Activated naive CD4-positive, alpha-beta T cell treated with anti-CD3 and anti-CD28 coated beads for 36 hours (primary cell): ENCODE measurements around the gene CHCHD1. TPM values are rescaled to one million over a fixed set of nuclear protein-coding genes. Genes with fewer than 3 reads are reported as not detected.
"Not testable (repeated sequence)": the region's sequence is repeated elsewhere in the genome, so short reads cannot be mapped to it uniquely, and the experiment has no call there.

ENCODE experiments used
- CTCF ChIA-PET: fragments of 350-600 bp; sonication (Branson Sonifier 250); formaldehyde crosslinking; loops from one replicate; lab custom pipeline; 2021; ENCODE audit warnings: antibody characterized with exemption; lab: Charles Lee
- DNase-seq: peaks from one replicate; pipeline ENCODE4 v3.0.0-alpha.2; 2020
- H3K27ac Mint-ChIP-seq: one replicate; pipeline ENCODE4 v1.8.0; 2021; ENCODE audit warnings: mild to moderate bottlenecking, mixed read lengths
- H3K27me3 Mint-ChIP-seq: one replicate; pipeline ENCODE4 v1.8.0; 2021; ENCODE audit warnings: low read depth, mixed read lengths
- H3K36me3 Mint-ChIP-seq: one replicate; pipeline ENCODE4 v1.8.0; 2021; ENCODE audit warnings: low read depth, mixed read lengths
- H3K4me1 Mint-ChIP-seq: one replicate; pipeline ENCODE4 v1.8.0; 2021; ENCODE audit warnings: low read depth, mixed read lengths
- H3K4me3 Mint-ChIP-seq: one replicate; pipeline ENCODE4 v1.8.0; 2021; ENCODE audit warnings: mild to moderate bottlenecking, moderate library complexity, mixed read lengths
- H3K9me3 Mint-ChIP-seq: one replicate; pipeline ENCODE4 v1.8.0; 2021; ENCODE audit warnings: mixed read lengths
- intact Hi-C: fragments of 100-400 bp; cut with micrococcal nuclease; formaldehyde crosslinking; loops from one replicate; pipeline ENCODE4 v1.15.1; 2023
- total RNA-seq, 2 experiments: library from RNA; stranded (reverse); gene quantifications; one replicate each; pipeline ENCODE4 v1.2.3, GENCODE V29; 2021

Gene CHCHD1
- total RNA-seq, 2 experiments from 2014 or later: 27.4 to 28.8 TPM

DNA sequence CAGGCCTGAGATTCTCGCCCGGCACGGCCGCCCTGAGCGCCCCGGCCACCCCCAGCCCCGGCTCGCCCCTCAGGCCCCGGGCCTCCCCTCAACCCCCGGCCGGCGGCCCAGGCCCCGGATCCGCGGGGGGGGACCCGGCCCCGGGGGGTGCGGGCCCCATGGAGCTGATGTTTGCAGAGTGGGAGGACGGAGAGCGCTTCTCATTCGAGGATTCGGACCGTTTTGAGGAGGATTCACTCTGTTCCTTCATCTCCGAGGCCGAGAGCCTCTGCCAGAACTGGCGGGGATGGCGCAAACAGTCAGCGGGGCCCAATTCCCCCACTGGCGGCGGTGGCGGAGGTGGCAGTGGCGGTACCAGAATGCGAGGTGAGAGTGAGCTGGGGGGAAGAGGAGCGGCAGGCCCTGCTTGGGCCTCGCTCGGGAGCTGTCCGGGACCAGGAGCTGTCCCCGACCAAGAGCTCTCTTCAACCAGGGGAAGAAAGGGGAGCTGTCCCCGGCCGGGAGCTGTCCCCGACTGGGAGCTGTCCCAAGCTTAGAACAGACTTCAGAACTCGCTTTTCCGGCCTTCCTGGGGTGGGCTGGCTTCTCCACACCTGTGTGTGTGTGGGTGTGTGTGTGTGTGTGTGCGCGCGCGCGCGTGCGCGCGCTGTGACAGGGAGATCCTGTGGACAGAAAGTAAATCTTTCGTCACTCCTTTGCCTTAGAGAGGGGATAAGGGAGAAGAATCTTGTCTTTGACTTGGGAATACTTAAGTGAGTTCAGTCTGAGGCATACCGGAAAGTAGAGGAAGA is 4.1 kb downstream of the CHCHD1 start:
- peaks cover 4% of the 10 kb centered on the region for H3K36me3 Mint-ChIP-seq
- peak overlapping the region; percentile 97 for H3K27ac Mint-ChIP-seq
- intact Hi-C loops: loop anchor here (1.0 kb wide), 5 partner anchors 14 to 365 kb away; partner anchors contain the start of genes ADK, NDST2 and SEC24C
- H3K4me1 Mint-ChIP-seq: peaks cover 37% of the 10 kb centered on the region
- peak; percentile 50 for DNase-seq
- CTCF ChIA-PET: interaction anchor here (1.0 to 1.6 kb wide), 3 partner anchors 13 to 94 kb away, joined by 3 to 11 read pairs (median 9); a partner anchor contains a TSS
- H3K4me3 Mint-ChIP-seq: peak overlapping the region; percentile 98
- H3K27me3 Mint-ChIP-seq: no peaks in the 10 kb centered on the region
- H3K9me3 Mint-ChIP-seq: no peaks in the 10 kb centered on the region

DNA sequence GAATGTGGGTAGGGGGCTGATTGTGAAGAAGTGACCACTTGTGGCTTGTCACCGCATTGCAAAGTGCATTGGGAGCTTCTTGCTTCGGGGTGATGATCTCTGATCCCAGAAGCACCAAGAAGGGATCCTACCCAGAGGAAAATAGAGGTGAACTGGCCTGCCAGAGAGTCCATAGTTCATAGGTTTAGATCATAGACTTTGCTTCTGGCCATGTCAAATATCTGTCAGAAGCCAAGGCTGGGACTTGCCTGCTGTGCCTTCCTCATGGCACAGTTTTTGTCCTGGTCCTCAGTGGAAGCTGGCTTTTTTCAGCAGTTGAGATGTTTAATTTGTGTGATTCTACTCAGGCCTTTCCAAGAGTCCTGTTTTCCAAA is 4.7 kb downstream of the CHCHD1 start:
- Mint-ChIP-seq H3K4me1 (peaks cover 34% of the 10 kb centered on the region), H3K4me3 (peak overlapping the region; percentile 98), H3K36me3 (peaks cover 9% of the 10 kb centered on the region), H3K9me3 (no peaks in the 10 kb centered on the region), H3K27ac (peak overlapping the region; percentile 62), H3K27me3 (no peaks in the 10 kb centered on the region)
- no peak for DNase-seq
- CTCF ChIA-PET: interaction anchor here (1.0 to 1.6 kb wide), 4 partner anchors 14 to 94 kb away, joined by 3 to 11 read pairs (median 7); a partner anchor contains a TSS
- intact Hi-C loops: no loop called here

DNA sequence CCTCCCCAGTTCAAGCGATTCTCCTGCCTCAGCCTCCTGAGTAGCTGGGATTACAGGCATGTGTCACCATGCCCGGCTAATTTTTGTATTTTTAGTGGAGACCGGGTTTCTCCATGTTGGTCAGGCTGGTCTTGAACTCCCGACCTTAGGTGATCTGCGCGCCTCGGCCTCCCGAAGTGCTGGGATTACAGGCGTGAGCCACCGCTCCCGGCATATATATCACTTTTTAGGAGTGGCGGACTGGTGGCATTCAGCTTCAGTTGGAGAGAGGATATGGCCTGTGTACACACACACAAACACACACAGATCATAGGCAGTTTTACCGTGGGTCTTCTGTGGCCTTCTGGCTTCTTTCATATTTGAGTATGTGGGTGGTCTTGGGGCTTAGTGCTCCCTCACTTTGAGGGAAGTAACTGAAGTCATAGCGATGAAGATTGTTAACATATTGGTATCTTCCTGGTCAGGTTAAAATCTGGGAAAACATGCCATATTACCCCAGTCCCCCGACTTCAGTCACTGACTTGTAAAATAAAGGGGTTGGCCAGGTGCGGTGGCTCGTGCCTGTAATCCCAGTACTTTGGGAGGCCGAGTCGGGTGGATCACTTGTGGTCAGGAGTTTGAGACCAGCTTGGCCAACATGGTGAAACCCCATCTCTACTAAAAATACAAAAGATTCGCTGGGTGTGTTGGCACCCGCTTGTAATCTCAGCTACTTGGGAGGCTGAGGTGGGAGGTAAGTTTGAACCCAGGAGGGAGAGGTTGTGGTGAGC is 5.4 kb downstream of the CHCHD1 start:
- intact Hi-C loops, H3K27me3 Mint-ChIP-seq, H3K9me3 Mint-ChIP-seq, DNase-seq, H3K27ac Mint-ChIP-seq: not testable (repeated sequence)
- peaks cover 10% of the 10 kb centered on the region for H3K36me3 Mint-ChIP-seq
- peak overlapping the region; percentile 14 for H3K4me3 Mint-ChIP-seq
- CTCF ChIA-PET: interaction anchor here (1.5 to 1.6 kb wide), 3 partner anchors 14 to 22 kb away, joined by 5 to 11 read pairs (median 9); a partner anchor contains a TSS
- peaks cover 32% of the 10 kb centered on the region for H3K4me1 Mint-ChIP-seq

DNA sequence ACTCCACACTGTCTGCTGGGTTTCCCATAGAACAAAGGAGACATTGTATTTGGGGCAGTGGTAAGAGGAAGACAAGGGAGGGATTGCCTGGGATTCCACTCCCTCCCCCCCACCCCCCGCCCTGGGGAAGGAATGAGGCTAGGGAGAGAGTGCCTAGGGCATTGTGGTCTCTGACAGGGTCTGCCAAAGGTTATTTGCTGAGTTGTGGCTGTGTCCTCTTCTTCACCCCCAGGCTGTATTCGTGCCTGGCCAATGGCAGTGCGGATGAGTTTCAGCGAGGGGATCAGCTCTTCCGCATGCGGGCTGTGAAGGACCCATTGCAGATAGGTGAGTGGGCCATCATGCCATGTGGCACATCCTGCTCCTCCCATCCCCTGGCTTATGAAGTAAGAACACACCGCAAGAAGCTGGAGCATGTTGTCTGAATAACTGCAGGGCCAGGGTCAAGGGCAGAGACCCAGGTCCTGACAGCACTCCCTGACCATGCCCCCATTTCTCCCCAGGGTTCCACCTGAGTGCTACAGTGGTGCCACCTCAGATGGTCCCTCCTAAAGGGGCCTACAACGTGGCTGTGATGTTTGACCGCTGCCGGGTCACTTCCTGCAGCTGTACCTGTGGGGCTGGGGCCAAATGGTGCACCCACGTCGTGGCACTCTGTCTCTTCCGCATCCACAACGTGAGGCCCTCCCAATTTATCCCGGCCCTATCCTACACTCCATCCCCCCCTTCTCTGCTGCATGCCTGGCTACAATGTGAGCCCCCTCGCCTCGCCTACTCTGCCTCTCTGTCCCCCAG is 7.2 kb downstream of the CHCHD1 start:
- no peak overlapping the region for H3K27ac Mint-ChIP-seq

DNA sequence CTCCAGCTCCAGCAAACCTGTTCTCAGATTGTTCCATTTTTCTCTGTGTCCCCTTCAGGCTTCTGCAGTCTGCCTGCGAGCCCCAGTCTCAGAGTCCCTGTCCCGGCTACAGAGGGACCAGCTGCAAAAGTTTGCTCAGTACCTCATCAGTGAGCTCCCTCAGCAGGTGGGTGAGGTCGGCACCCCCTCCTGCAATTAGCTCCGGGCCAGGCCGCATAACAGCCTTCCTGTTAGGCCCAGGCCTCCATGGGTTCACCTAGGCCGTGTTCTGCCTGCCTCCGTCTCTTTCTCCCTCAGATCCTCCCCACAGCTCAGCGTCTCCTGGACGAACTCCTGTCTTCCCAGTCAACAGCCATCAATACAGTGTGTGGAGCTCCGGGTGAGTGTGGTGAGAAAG is 7.8 kb downstream of the CHCHD1 start:
- intact Hi-C loops: no loop called here
- H3K27ac Mint-ChIP-seq: no peak overlapping the region
- DNase-seq: no peak
- CTCF ChIA-PET: no interaction called here
- H3K4me3 Mint-ChIP-seq: no peak overlapping the region
- H3K36me3 Mint-ChIP-seq: peaks cover 6% of the 10 kb centered on the region
- no peaks in the 10 kb centered on the region for H3K27me3 Mint-ChIP-seq
- peaks cover 18% of the 10 kb centered on the region for H3K4me1 Mint-ChIP-seq
- no peaks in the 10 kb centered on the region for H3K9me3 Mint-ChIP-seq

More for the DNA sequence above, 7.2 kb downstream of the CHCHD1 start:
- Mint-ChIP-seq H3K36me3 (peaks cover 6% of the 10 kb centered on the region), H3K27me3 (no peaks in the 10 kb centered on the region), H3K9me3 (no peaks in the 10 kb centered on the region), H3K4me3 (no peak overlapping the region), H3K4me1 (peaks cover 21% of the 10 kb centered on the region)
- CTCF ChIA-PET: no interaction called here
- no peak for DNase-seq
- intact Hi-C loops: no loop called here

DNA sequence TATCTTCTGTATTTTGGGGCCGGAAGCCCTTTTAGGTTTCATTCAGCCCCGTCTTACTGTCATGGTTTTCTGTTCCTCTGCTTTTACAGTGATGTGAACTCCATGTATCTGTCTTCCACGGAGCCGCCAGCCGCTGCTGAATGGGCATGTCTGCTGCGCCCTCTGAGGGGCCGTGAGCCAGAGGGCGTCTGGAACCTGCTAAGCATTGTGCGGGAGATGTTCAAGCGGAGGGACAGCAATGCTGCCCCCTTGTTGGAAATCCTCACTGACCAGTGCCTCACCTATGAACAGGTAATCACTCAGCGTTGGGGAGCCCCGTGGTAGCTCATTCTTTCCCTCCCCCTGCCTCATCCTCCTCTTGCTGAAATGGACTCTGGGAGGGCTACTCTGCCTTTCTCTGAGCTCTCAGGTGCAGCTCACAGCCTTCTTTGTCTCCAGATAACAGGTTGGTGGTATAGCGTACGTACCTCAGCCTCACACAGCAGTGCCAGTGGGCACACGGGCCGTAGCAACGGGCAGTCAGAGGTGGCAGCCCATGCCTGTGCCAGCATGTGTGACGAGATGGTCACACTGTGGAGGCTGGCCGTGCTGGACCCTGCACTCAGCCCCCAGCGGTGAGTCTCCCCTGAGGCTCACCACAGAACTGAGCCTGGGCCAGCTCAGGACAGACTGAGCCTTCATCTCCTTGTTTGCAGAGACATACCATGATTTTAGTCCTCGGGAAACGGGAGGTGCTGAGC is 9.2 kb downstream of the CHCHD1 start:
- Mint-ChIP-seq H3K4me3 (no peak overlapping the region), H3K9me3 (no peaks in the 10 kb centered on the region)

DNA sequence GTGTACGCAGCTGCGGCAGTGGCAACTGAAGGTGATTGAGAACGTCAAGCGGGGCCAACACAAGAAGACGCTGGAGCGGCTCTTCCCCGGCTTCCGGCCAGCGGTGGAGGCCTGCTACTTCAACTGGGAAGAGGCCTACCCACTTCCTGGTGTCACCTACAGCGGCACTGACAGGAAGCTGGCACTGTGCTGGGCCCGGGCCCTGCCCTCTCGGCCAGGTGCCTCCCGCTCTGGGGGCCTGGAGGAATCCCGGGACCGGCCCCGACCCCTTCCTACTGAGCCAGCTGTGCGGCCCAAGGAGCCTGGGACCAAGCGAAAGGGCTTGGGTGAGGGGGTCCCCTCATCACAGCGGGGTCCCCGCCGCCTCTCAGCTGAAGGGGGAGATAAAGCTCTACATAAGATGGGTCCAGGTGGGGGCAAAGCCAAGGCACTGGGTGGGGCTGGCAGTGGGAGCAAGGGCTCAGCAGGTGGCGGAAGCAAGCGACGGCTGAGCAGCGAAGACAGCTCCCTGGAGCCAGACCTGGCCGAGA is 10.1 kb downstream of the CHCHD1 start:
- Mint-ChIP-seq H3K9me3 (no peaks in the 10 kb centered on the region), H3K27ac (no peak overlapping the region), H3K4me1 (peaks cover 5% of the 10 kb centered on the region), H3K36me3 (peaks cover 11% of the 10 kb centered on the region), H3K27me3 (no peaks in the 10 kb centered on the region), H3K4me3 (no peak overlapping the region)
- DNase-seq: no peak
- CTCF ChIA-PET: no interaction called here
- intact Hi-C loops: no loop called here

More for the DNA sequence above, 9.2 kb downstream of the CHCHD1 start:
- intact Hi-C loops: no loop called here
- DNase-seq: no peak
- Mint-ChIP-seq H3K4me1 (peaks cover 11% of the 10 kb centered on the region), H3K27me3 (no peaks in the 10 kb centered on the region), H3K36me3 (peaks cover 8% of the 10 kb centered on the region), H3K27ac (no peak overlapping the region)
- CTCF ChIA-PET: no interaction called here

DNA sequence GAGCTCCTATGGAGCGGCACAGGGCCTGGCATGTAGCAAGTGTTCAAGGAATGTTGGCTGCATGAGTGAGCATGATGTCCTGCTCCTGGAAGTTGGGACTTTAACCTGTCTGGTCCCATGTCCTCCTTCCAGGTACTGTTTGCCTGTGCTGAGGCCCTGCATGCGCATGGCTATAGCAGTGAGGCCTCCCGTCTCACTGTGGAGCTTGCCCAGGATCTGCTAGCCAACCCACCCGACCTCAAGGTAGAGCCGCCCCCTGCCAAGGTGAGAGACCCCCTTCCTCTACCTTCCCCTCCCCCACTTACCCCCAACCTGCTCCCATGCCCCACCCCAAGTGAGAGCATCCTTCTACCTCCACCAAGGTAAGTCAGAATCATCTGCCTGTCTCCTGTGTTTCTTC is 11.6 kb downstream of the CHCHD1 start:
- peaks cover 17% of the 10 kb centered on the region for H3K36me3 Mint-ChIP-seq
- no peak overlapping the region for H3K27ac Mint-ChIP-seq
- H3K4me1 Mint-ChIP-seq: no peaks in the 10 kb centered on the region
- H3K27me3 Mint-ChIP-seq: no peaks in the 10 kb centered on the region
- no peaks in the 10 kb centered on the region for H3K9me3 Mint-ChIP-seq
- H3K4me3 Mint-ChIP-seq: no peak overlapping the region
- intact Hi-C loops: no loop called here
- CTCF ChIA-PET: no interaction called here
- no peak for DNase-seq

DNA sequence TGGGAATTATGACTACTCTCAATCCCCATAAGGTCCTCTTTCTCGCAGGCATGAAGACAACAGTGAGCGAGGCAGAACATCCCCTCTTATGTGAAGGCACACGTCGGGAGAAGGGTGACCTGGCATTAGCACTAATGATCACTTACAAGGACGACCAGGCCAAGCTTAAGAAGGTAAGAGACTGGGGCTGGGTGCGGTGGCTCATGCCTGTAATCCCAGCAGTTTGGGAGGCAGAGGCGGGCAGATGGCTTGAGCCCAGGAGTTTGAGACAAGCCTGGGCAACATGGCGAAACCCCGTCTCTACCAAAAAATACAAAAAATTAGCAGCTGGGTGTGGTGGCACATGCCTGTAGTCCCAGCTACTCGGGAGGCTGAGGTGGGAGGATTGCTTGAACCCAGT is 13.6 kb downstream of the CHCHD1 start:
- H3K4me3 Mint-ChIP-seq, H3K27me3 Mint-ChIP-seq, H3K9me3 Mint-ChIP-seq, intact Hi-C loops, H3K4me1 Mint-ChIP-seq, DNase-seq: not testable (repeated sequence)
- peaks cover 18% of the 10 kb centered on the region for H3K36me3 Mint-ChIP-seq
- CTCF ChIA-PET: interaction anchor here (0.6 kb wide), 1 partner anchor 42 kb away, joined by 3 read pairs; no protein-coding TSS in a partner anchor
- H3K27ac Mint-ChIP-seq: peak overlapping the region; percentile 37

DNA sequence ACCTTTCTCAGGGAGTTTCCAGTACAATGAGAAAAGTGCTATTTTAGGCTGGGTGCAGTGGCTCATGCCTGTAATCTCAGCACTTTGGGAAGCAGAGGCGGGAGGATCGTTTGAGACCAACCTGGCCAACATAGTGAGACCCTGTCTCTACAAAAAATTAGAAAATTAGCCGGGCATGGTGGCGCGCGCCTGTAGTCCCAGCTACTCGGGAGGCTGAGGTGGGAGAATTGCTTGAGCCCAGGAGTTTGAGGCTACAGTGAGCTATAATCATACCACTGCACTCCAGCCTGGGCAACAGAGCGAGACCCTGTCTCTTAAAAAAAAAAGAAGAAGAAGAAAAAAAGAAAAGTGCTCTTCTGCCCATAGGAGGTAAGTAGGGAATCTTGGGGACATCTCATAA is 14.2 kb downstream of the CHCHD1 start:
- H3K27me3 Mint-ChIP-seq, H3K27ac Mint-ChIP-seq, intact Hi-C loops, H3K9me3 Mint-ChIP-seq, H3K4me3 Mint-ChIP-seq, DNase-seq, H3K4me1 Mint-ChIP-seq: not testable (repeated sequence)
- CTCF ChIA-PET: interaction anchor here (0.6 kb wide), 1 partner anchor 43 kb away, joined by 3 read pairs; no protein-coding TSS in a partner anchor
- peaks cover 18% of the 10 kb centered on the region for H3K36me3 Mint-ChIP-seq

DNA sequence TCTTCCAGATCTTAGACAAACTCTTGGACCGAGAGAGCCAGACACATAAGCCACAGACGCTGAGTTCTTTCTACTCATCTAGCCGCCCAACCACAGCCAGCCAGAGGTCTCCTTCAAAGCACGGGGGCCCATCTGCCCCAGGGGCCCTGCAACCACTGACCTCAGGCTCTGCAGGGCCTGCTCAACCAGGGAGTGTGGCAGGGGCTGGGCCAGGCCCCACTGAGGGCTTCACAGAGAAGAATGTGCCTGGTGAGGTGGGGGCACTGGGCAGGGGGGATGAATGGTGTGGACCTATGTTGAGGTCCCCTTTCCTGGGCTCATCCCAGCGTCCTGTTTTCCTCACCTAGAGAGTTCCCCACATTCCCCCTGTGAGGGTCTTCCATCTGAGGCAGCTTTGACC is 14.9 kb downstream of the CHCHD1 start:
- intact Hi-C loops: no loop called here
- peaks cover 17% of the 10 kb centered on the region for H3K36me3 Mint-ChIP-seq
- no peak overlapping the region for H3K4me3 Mint-ChIP-seq
- H3K27ac Mint-ChIP-seq: no peak overlapping the region
- no peaks in the 10 kb centered on the region for H3K4me1 Mint-ChIP-seq
- H3K9me3 Mint-ChIP-seq: no peaks in the 10 kb centered on the region
- no peaks in the 10 kb centered on the region for H3K27me3 Mint-ChIP-seq
- CTCF ChIA-PET: no interaction called here
- no peak for DNase-seq
